Keratinocyte (primary cell): ENCODE results near the gene BAIAP2. TPM values are rescaled to one million over a fixed set of nuclear protein-coding genes. Genes with fewer than 3 reads are reported as not detected.

Experiments used
- DNase-seq: peaks from one replicate; pipeline ENCODE4 v3.0.0-alpha.2; 2011; ENCODE audit warnings: low read depth, missing footprints, low spot score
- FAIRE-seq: peaks from 2 replicates; lab custom pipeline; 2011; peaks lifted over from hg19 to GRCh38; lab: Jason Lieb, UNC
- H2AFZ ChIP-seq: 2 replicates; pipeline ENCODE4 v1.6.0; 2012; ENCODE audit warnings: low read length, control low read depth, inconsistent platforms; ENCODE audit not compliant: control insufficient read depth
- H3K27ac ChIP-seq: 2 replicates; pipeline ENCODE4 v1.5.1; 2011; ENCODE audit warnings: low read length; ENCODE audit not compliant: control insufficient read depth, insufficient read depth
- H3K27me3 ChIP-seq: 3 replicates; pipeline ENCODE4 v1.6.0; 2011; ENCODE audit warnings: low read length; ENCODE audit not compliant: control insufficient read depth, insufficient read depth; ENCODE audit errors: extremely low read depth
- H3K36me3 ChIP-seq, 2 experiments: 2 replicates in 1 of 2; 3 replicates in 1 of 2; pipeline ENCODE4 v1.5.1; 2011; ENCODE audit warnings: low read length in 2 of 2, mild to moderate bottlenecking in 1 of 2; ENCODE audit not compliant: control insufficient read depth in 2 of 2, insufficient read depth in 2 of 2; ENCODE audit errors: extremely low read depth in 1 of 2
- H3K4me1 ChIP-seq: 3 replicates; pipeline ENCODE4 v1.5.1; 2011; ENCODE audit warnings: low read length; ENCODE audit not compliant: control insufficient read depth, insufficient read depth; ENCODE audit errors: extremely low read depth
- H3K4me2 ChIP-seq: 3 replicates; pipeline ENCODE4 v1.6.0; 2011; ENCODE audit warnings: low read depth, low read length; ENCODE audit not compliant: control insufficient read depth, insufficient read depth; ENCODE audit errors: extremely low read depth
- H3K4me3 ChIP-seq, 3 experiments: fragments of 200-600 bp in 1 of 3; sonication (generic) in 1 of 3; 2 replicates in 2 of 3; 3 replicates in 1 of 3; pipeline ENCODE4 v1.5.1; 2011 to 2016; ENCODE audit warnings: low read length in 3 of 3, mild to moderate bottlenecking in 3 of 3, control low read depth in 2 of 3, inconsistent platforms in 1 of 3, low read depth in 1 of 3, mixed read lengths in 1 of 3, mixed run types in 1 of 3, moderate library complexity in 1 of 3; ENCODE audit not compliant: control insufficient read depth in 2 of 3, insufficient read depth in 2 of 3; ENCODE audit errors: extremely low read depth in 1 of 3
- H3K79me2 ChIP-seq: 2 replicates; pipeline ENCODE4 v1.6.0; 2012; ENCODE audit warnings: low read length; ENCODE audit not compliant: control insufficient read depth, insufficient read depth
- H3K9ac ChIP-seq: 3 replicates; pipeline ENCODE4 v1.6.0; 2011; ENCODE audit warnings: low read length; ENCODE audit not compliant: control insufficient read depth, insufficient read depth; ENCODE audit errors: extremely low read depth
- H3K9me1 ChIP-seq: 3 replicates; pipeline ENCODE4 v1.6.0; 2011; ENCODE audit warnings: low read length; ENCODE audit not compliant: control insufficient read depth, insufficient read depth; ENCODE audit errors: extremely low read depth
- H3K9me3 ChIP-seq: 2 replicates; pipeline ENCODE4 v1.5.1; 2012; ENCODE audit warnings: low read depth, low read length; ENCODE audit not compliant: control insufficient read depth
- H4K20me1 ChIP-seq: 3 replicates; pipeline ENCODE4 v1.6.0; 2011; ENCODE audit warnings: low read length; ENCODE audit not compliant: control insufficient read depth, insufficient read depth; ENCODE audit errors: extremely low read depth
- EZH2 ChIP-seq: IDR thresholded peaks from one replicate; pipeline ENCODE4 v1.6.1; 2012; ENCODE audit warnings: inconsistent platforms, mild to moderate bottlenecking, low read length, moderate library complexity
- dilution Hi-C: fragments of 300-500 bp; cut with MboI; formaldehyde crosslinking; loops from one replicate; pipeline ENCODE4 v1.7.0; 2020; ENCODE audit warnings: low sequenced_read_pairs; ENCODE audit not compliant: extremely low pct_ligation_motif_present
- polyA plus RNA-seq, 5 experiments: library from polyadenylated mRNA; depleted of rRNA in 3 of 5; stranded (reverse) in 3 of 5; stranded (forward) in 1 of 5; unstranded in 1 of 5; fragments of >200 nt; gene quantifications; 1 replicate in 1 of 5; 2 replicates in 3 of 5; 3 replicates in 1 of 5; pipeline versions ENCODE4 v1.2.1 to v1.2.3, GENCODE V29; 2011 to 2012; ENCODE audit warnings: missing spikeins in 2 of 5, low read depth in 1 of 5, low replicate concordance in 1 of 5
- TF ChIP-seq, protein P1 (sequence below), 3 experiments: IDR thresholded peaks in 1 of 3; conservative IDR thresholded peaks in 1 of 3; optimal IDR thresholded peaks in 1 of 3; 2 replicates in 2 of 3; 3 replicates in 1 of 3; pipeline versions ENCODE3 to v1.5.1; 2011; ENCODE audit warnings: low read length in 3 of 3, mild to moderate bottlenecking in 3 of 3, moderate library complexity in 2 of 3, control low read depth in 1 of 3, inconsistent platforms in 1 of 3; ENCODE audit not compliant: insufficient read depth in 2 of 3; ENCODE audit errors: extremely low read depth in 1 of 3

BAIAP2 gene
- polyA plus RNA-seq, 1 donor (not counting 4 experiments of a cell fraction or from before 2014, with no cell fraction given): 56.7 TPM

DNA sequence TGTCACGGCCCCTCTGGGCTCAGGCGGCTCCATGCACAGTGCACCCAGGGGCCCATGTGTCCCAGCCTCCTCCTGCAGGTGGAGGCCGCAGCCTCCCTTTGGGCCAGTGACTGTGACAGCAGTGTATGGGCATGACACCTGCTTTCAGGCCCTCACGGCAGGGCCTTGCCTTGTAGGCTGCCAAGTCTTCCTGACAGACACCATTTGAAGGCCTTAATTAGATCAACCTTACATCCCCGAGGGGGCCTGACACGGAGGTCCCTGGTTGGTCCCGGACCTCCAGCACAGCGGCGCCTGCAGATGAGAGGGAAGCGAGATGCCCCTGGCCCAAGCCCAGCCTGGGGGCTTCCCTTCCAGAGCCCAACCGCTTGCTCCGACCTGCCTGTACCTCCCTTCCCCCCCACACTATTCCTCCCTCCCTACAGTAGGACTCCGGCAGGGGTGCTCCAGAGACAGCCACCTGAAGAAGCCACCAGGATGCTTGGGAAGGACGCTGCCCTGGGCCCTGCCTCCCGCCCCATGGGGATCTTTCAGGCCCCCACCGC is 31.9 kb downstream of the BAIAP2 start:
- FAIRE-seq (no peak), DNase-seq (no peak)
- H3K4me1 ChIP-seq: peaks cover 55% of the 10 kb centered on the region
- peaks cover 39% of the 10 kb centered on the region for H4K20me1 ChIP-seq
- peaks cover 14% of the 10 kb centered on the region for H3K9me1 ChIP-seq
- TF ChIP-seq, protein P1, sequence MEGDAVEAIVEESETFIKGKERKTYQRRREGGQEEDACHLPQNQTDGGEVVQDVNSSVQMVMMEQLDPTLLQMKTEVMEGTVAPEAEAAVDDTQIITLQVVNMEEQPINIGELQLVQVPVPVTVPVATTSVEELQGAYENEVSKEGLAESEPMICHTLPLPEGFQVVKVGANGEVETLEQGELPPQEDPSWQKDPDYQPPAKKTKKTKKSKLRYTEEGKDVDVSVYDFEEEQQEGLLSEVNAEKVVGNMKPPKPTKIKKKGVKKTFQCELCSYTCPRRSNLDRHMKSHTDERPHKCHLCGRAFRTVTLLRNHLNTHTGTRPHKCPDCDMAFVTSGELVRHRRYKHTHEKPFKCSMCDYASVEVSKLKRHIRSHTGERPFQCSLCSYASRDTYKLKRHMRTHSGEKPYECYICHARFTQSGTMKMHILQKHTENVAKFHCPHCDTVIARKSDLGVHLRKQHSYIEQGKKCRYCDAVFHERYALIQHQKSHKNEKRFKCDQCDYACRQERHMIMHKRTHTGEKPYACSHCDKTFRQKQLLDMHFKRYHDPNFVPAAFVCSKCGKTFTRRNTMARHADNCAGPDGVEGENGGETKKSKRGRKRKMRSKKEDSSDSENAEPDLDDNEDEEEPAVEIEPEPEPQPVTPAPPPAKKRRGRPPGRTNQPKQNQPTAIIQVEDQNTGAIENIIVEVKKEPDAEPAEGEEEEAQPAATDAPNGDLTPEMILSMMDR (optimal IDR thresholded peaks at IDR 0.05 in 1 of 3, IDR thresholded peaks at IDR 0.05 in 1 of 3, conservative IDR thresholded peaks at IDR 0.05 in 1 of 3; ENCODE audit: extremely low read depth in 1 of 3, insufficient read depth in 2 of 3, low read length in 3 of 3): no peak
- TF ChIP-seq EZH2: no peak
- no peak overlapping the region for H3K4me3 ChIP-seq
- no peaks in the 10 kb centered on the region for H3K9me3 ChIP-seq
- no peaks in the 10 kb centered on the region for H3K27me3 ChIP-seq
- H3K9ac ChIP-seq: no peak overlapping the region
- H3K79me2 ChIP-seq: peaks cover 90% of the 10 kb centered on the region
- no peak overlapping the region for H2AFZ ChIP-seq
- dilution Hi-C loops: no loop called here
- H3K27ac ChIP-seq: peak overlapping the region; percentile 56
- peaks cover 13 to 58% of the 10 kb centered on the region in 2 experiments for H3K36me3 ChIP-seq
- no peak overlapping the region for H3K4me2 ChIP-seq

DNA sequence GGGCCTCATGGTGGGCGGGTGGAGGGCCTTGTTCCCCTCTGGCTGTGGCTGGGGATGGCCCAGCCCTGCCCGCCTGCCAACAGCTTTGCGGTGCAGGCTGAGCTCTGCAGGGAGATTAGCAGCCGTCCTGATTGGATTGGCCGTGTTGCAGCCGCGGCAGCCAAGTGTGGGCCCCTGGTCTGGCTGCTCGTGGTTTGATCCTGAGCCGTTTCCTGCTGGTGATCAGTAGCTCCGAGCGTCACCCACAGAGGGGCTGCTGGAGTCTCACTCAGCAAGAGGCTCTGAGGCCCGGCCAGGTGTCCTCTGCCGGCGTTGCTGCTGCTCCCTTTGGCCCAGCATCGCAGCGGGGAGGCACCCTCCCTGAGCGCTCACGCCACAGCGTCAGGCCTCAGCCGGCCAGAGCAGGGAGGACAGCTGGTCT is 32.5 kb downstream of the BAIAP2 start:
- FAIRE-seq (no peak), DNase-seq (no peak)
- Histone ChIP-seq H3K4me1 (peaks cover 56% of the 10 kb centered on the region), H3K4me2 (no peak overlapping the region), H3K9me1 (peaks cover 14% of the 10 kb centered on the region), H4K20me1 (peaks cover 39% of the 10 kb centered on the region), H3K36me3 (peaks cover 17 to 58% of the 10 kb centered on the region in 2 experiments), H3K27me3 (no peaks in the 10 kb centered on the region), H3K27ac (no peak overlapping the region), H3K9me3 (no peaks in the 10 kb centered on the region), H3K9ac (no peak overlapping the region), H3K4me3 (no peak overlapping the region), H2AFZ (no peak overlapping the region), H3K79me2 (peaks cover 89% of the 10 kb centered on the region)
- dilution Hi-C loops: no loop called here
- TF ChIP-seq EZH2: no peak
- TF ChIP-seq, protein P1 (optimal IDR thresholded peaks at IDR 0.05 in 1 of 3, IDR thresholded peaks at IDR 0.05 in 1 of 3, conservative IDR thresholded peaks at IDR 0.05 in 1 of 3; ENCODE audit: extremely low read depth in 1 of 3, insufficient read depth in 2 of 3, low read length in 3 of 3): no peak
